ENCODE data around the gene HSDL1. TPM values are rescaled to one million over a fixed set of nuclear protein-coding genes. Genes with fewer than 3 reads are reported as not detected.

Gene HSDL1
- total and polyA plus RNA-seq, 2 of the 8 experiments (the other 6 are each of a cell fraction or from before 2014, with no cell fraction given): 25.0 to 55.7 TPM

GRCh38 chr16:84183911-84184591, 39.1 kb upstream of the HSDL1 start (continued):
- TF ChIP-seq CTCF (IDR thresholded peaks at IDR 0.05; ENCODE audit: control extremely low read depth in 1 of 3, insufficient read depth in 1 of 3, low read depth in 1 of 3, low read length in 3 of 3): peak in 2 of 3 experiments; percentile 24 to 27; a peak in 2 of 4 replicates
- no peak for TF ChIP-seq E2F6 (IDR thresholded peaks at IDR 0.05)
- TF ChIP-seq CEBPB (IDR thresholded peaks at IDR 0.05; ENCODE audit: low read depth, low read length): no peak
- TF ChIP-seq HDAC2 (IDR thresholded peaks at IDR 0.05; ENCODE audit: borderline replicate concordance in 1 of 2, low read depth in 2 of 2, low read length in 2 of 2): no peak
- no peak for TF ChIP-seq RXRA (IDR thresholded peaks at IDR 0.05; ENCODE audit: insufficient read depth, low read depth, low read length)
- no peak for TF ChIP-seq TEAD4 (IDR thresholded peaks at IDR 0.05; ENCODE audit: low read depth, low read length)
